ENCODE data around the gene GRK3. TPM values are rescaled to one million over a fixed set of nuclear protein-coding genes. Genes with fewer than 3 reads are reported as not detected.

Gene GRK3
- total RNA-seq, 3 donors from 2014 or later (not counting 1 experiment from before 2014, with no cell fraction given): 2.2 to 7.2 (median 3.8) TPM

- Histone ChIP-seq H3K27ac (ENCODE audit: low read length) (no peak overlapping the region), H3K4me3 (ENCODE audit: low read length) (no peak overlapping the region), H3K27me3 (ENCODE audit: control insufficient read depth, insufficient read depth, low read length) (no peaks in the 10 kb centered on the region), H3K9me3 (ENCODE audit: control insufficient read depth, insufficient read depth, low read length) (peaks cover 14% of the 10 kb centered on the region), H3K36me3 (ENCODE audit: control insufficient read depth, insufficient read depth, low read length) (no peaks in the 10 kb centered on the region), H3K4me1 (ENCODE audit: control insufficient read depth, insufficient read depth, low read length) (no peaks in the 10 kb centered on the region)
- no peaks in the 10 kb centered on the region for H3K4me1 Mint-ChIP-seq
- TF ChIP-seq CTCF (IDR thresholded peaks at IDR 0.05): no peak
- intact Hi-C loops (cut with micrococcal nuclease): no loop called here
- 90% methylated on average over 4 of the region's 4 CpGs for WGBS (ENCODE audit: insufficient coverage)
- H3K9me3 Mint-ChIP-seq: peaks cover 3 to 6% of the 10 kb centered on the region in 2 donors
- peaks cover 0 to 10% of the 10 kb centered on the region in 2 donors for H3K27me3 Mint-ChIP-seq (ENCODE audit: low read depth in 2 of 2)
- no peaks in the 10 kb centered on the region for H3K36me3 Mint-ChIP-seq
- H3K4me3 Mint-ChIP-seq: no peak overlapping the region
- ATAC-seq (no peak), DNase-seq (no peak)
- no peak overlapping the region for H3K27ac Mint-ChIP-seq
These were observed 201.3 kb downstream of the GRK3 start for GRCh38 chr22:25765801-25766200.

DNA sequence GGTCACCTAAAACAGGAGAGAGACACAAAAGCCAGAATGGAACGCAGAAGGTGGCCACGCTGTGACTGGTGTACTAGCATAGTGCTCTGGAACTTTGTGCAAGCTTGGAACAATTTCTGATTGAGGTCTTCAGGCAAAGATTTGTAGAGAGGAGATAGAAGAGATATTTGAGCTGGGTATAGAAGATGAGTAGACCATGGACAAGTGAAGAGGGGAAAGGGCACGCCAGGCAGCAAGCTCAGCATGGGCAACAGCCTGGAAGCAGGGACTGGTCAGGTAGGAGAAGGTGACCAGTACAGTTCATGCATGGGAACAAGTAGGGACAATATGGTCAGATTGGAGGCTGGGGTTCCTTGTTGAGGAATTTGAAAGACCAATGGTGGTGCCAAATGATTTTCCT, 201.9 kb downstream of the GRK3 start:
- Histone ChIP-seq H3K4me1 (ENCODE audit: control insufficient read depth, insufficient read depth, low read length) (no peaks in the 10 kb centered on the region), H3K27ac (ENCODE audit: low read length) (no peak overlapping the region), H3K36me3 (ENCODE audit: control insufficient read depth, insufficient read depth, low read length) (no peaks in the 10 kb centered on the region), H3K9me3 (ENCODE audit: control insufficient read depth, insufficient read depth, low read length) (peaks cover 14% of the 10 kb centered on the region), H3K27me3 (ENCODE audit: control insufficient read depth, insufficient read depth, low read length) (no peaks in the 10 kb centered on the region), H3K4me3 (ENCODE audit: low read length) (no peak overlapping the region)
- ATAC-seq (no peak), DNase-seq (no peak)
- no peaks in the 10 kb centered on the region for H3K36me3 Mint-ChIP-seq
- peaks cover 3 to 6% of the 10 kb centered on the region in 2 donors for H3K9me3 Mint-ChIP-seq
- 91% methylated on average over 3 of the region's 3 CpGs for WGBS (ENCODE audit: insufficient coverage)
- TF ChIP-seq CTCF (IDR thresholded peaks at IDR 0.05): no peak
- H3K27ac Mint-ChIP-seq: no peak overlapping the region
- H3K4me1 Mint-ChIP-seq: no peaks in the 10 kb centered on the region
- no peak overlapping the region for H3K4me3 Mint-ChIP-seq
- peaks cover 0 to 10% of the 10 kb centered on the region in 2 donors for H3K27me3 Mint-ChIP-seq (ENCODE audit: low read depth in 2 of 2)
- intact Hi-C loops (cut with micrococcal nuclease): no loop called here

GRCh38 chr22:25770333-25770732, 205.9 kb downstream of the GRK3 start:
- DNase-seq (no peak), ATAC-seq (no peak)
- no peak overlapping the region for H3K27ac Mint-ChIP-seq
- no peaks in the 10 kb centered on the region for H3K4me1 ChIP-seq (ENCODE audit: control insufficient read depth, insufficient read depth, low read length)
- TF ChIP-seq CTCF (IDR thresholded peaks at IDR 0.05): no peak
- no peak overlapping the region for H3K4me3 ChIP-seq (ENCODE audit: low read length)
- no peak overlapping the region for H3K4me3 Mint-ChIP-seq
- peaks cover 4 to 6% of the 10 kb centered on the region in 2 donors for H3K27me3 Mint-ChIP-seq (ENCODE audit: low read depth in 2 of 2)
- 96% methylated on average over 4 of the region's 4 CpGs for WGBS (ENCODE audit: insufficient coverage)
- peaks cover 3 to 6% of the 10 kb centered on the region in 2 donors for H3K9me3 Mint-ChIP-seq
- intact Hi-C loops (cut with micrococcal nuclease): loop anchor here (10.0 kb wide), 1 partner anchor 576 kb away; the partner anchor contains the start of gene CRYBB3
- H3K36me3 Mint-ChIP-seq: no peaks in the 10 kb centered on the region
- H3K36me3 ChIP-seq (ENCODE audit: control insufficient read depth, insufficient read depth, low read length): no peaks in the 10 kb centered on the region
- no peak overlapping the region for H3K27ac ChIP-seq (ENCODE audit: low read length)
- no peaks in the 10 kb centered on the region for H3K27me3 ChIP-seq (ENCODE audit: control insufficient read depth, insufficient read depth, low read length)
- H3K4me1 Mint-ChIP-seq: peaks cover 6% of the 10 kb centered on the region in 2 donors
- H3K9me3 ChIP-seq (ENCODE audit: control insufficient read depth, insufficient read depth, low read length): peaks cover 14% of the 10 kb centered on the region

GRCh38 chr22:25772288-25772687, 207.8 kb downstream of the GRK3 start:
- H3K4me1 ChIP-seq (ENCODE audit: control insufficient read depth, insufficient read depth, low read length): no peaks in the 10 kb centered on the region
- WGBS (ENCODE audit: insufficient coverage): 66% methylated on average over 9 of the region's 9 CpGs
- no peak overlapping the region for H3K27ac Mint-ChIP-seq

More at GRCh38 chr22:25772288-25772687, 207.8 kb downstream of the GRK3 start:
- Mint-ChIP-seq H3K4me3 (no peak overlapping the region), H3K27me3 (ENCODE audit: low read depth in 2 of 2) (peaks cover 4 to 6% of the 10 kb centered on the region in 2 donors), H3K36me3 (no peaks in the 10 kb centered on the region), H3K4me1 (peaks cover 6% of the 10 kb centered on the region in 2 donors), H3K9me3 (no peaks in the 10 kb centered on the region)
- TF ChIP-seq CTCF (IDR thresholded peaks at IDR 0.05): no peak
- intact Hi-C loops (cut with micrococcal nuclease): loop anchor here (10.0 kb wide), 1 partner anchor 577 kb away; the partner anchor contains the start of gene CRYBB3
- DNase-seq: no peak
- Histone ChIP-seq H3K27ac (ENCODE audit: low read length) (no peak overlapping the region), H3K27me3 (ENCODE audit: control insufficient read depth, insufficient read depth, low read length) (no peaks in the 10 kb centered on the region), H3K36me3 (ENCODE audit: control insufficient read depth, insufficient read depth, low read length) (no peaks in the 10 kb centered on the region), H3K9me3 (ENCODE audit: control insufficient read depth, insufficient read depth, low read length) (no peaks in the 10 kb centered on the region), H3K4me3 (ENCODE audit: low read length) (no peak overlapping the region)
- no peak for ATAC-seq
